ENCODE results near the gene SMIM35. TPM values are rescaled to one million over a fixed set of nuclear protein-coding genes. Genes with fewer than 3 reads are reported as not detected.

SMIM35 gene
- total and polyA plus RNA-seq, 7 donors: 0.09 TPM; not detected in 6

DNA sequence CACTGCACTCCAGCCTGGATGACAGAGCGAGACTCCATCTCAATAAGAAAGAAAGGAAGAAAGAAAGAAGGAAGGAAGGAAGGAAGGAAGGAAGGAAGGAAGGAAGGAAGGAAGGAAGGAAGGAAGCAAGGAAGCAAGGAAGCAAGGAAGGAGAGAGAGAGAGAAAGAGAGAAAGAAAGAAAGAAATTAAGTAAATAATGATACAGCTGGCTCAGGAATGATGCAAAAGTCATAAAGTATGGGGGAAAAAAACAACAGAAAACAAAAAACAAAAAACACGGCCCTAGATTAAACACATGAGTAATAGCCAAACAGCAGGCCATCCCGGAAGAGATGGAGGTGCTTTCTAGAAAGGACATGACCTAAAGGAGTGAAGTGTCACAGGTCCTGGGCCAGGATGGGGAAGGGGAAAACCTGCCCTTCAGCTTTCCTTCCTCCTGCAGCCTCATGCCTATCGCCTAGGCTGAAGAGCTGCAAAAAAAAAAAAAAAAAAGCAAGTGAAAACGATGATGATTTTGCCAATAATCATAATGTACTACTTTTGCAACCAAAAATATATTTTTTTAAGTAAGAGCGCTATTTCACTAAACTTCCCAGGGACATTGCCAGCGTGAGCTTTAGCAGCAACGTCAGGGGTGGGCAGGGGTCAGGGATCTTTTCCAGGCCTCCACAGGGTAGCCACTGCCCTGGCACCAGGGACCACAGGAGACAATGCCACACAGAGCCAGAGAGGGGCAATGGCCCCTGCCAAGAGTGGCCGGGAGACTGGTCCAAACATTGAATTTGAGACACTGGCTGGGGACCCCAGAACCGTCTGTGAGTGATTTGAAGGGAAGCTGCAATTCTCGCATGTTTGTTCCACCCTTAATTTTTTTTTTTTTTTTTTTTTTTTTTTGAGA is 38.0 kb downstream of the SMIM35 start:
- intact Hi-C loops (cut with DNase I): no loop called here
- no peaks in the 10 kb centered on the region for H3K36me3 ChIP-seq (ENCODE audit: insufficient read depth in 1 of 2, low read depth in 1 of 2)
- no peaks in the 10 kb centered on the region for H3K4me1 ChIP-seq
- 49 to 61% (median 55%) methylated on average over 11 of the region's 11 CpGs for WGBS, 3 donors
- H3K27ac ChIP-seq: no peak overlapping the region
- peaks cover 0 to 3% (median 0%) of the 10 kb centered on the region in 3 donors for H3K27me3 ChIP-seq (ENCODE audit: insufficient read depth in 3 of 3, low read length in 2 of 3)
- no peak for ATAC-seq
- TF ChIP-seq CTCF (IDR thresholded peaks at IDR 0.05): no peak
- no peak for DNase-seq
- H3K9me3 ChIP-seq: no peaks in the 10 kb centered on the region
- H3K4me3 ChIP-seq: no peak overlapping the region

- 46 to 62% (median 56%) methylated on average over 4 of the region's 4 CpGs for WGBS, 3 donors
- peaks cover 0 to 3% (median 0%) of the 10 kb centered on the region in 3 donors for H3K27me3 ChIP-seq (ENCODE audit: insufficient read depth in 3 of 3, low read length in 2 of 3)
- H3K27ac ChIP-seq: no peak overlapping the region
- intact Hi-C loops (cut with DNase I): no loop called here
- no peak for TF ChIP-seq CTCF (IDR thresholded peaks at IDR 0.05)
- H3K4me1 ChIP-seq: no peaks in the 10 kb centered on the region
- no peaks in the 10 kb centered on the region for H3K36me3 ChIP-seq (ENCODE audit: insufficient read depth in 1 of 2, low read depth in 1 of 2)
- ATAC-seq: no peak
- no peak overlapping the region for H3K4me3 ChIP-seq
- DNase-seq: no peak
- H3K9me3 ChIP-seq: no peaks in the 10 kb centered on the region
Observed at GRCh38 chr11:118047749-118048148, 39.0 kb downstream of the SMIM35 start.

GRCh38 chr11:118046964-118047700 is 39.6 kb downstream of the SMIM35 start:
- H3K36me3 ChIP-seq (ENCODE audit: insufficient read depth in 1 of 2, low read depth in 1 of 2): no peaks in the 10 kb centered on the region
- no peaks in the 10 kb centered on the region for H3K4me1 ChIP-seq
- H3K4me3 ChIP-seq: no peak overlapping the region
- H3K27ac ChIP-seq: no peak overlapping the region
- 75 to 79% (median 77%) methylated on average over 8 of the region's 8 CpGs for WGBS, 3 donors
- peaks cover 0 to 3% (median 0%) of the 10 kb centered on the region in 3 donors for H3K27me3 ChIP-seq (ENCODE audit: insufficient read depth in 3 of 3, low read length in 2 of 3)
- no peak for TF ChIP-seq CTCF (IDR thresholded peaks at IDR 0.05)
- intact Hi-C loops (cut with DNase I): no loop called here
- ATAC-seq: no peak
- no peaks in the 10 kb centered on the region for H3K9me3 ChIP-seq
- DNase-seq: peak in 1 of 2 donors; percentile 23

DNA sequence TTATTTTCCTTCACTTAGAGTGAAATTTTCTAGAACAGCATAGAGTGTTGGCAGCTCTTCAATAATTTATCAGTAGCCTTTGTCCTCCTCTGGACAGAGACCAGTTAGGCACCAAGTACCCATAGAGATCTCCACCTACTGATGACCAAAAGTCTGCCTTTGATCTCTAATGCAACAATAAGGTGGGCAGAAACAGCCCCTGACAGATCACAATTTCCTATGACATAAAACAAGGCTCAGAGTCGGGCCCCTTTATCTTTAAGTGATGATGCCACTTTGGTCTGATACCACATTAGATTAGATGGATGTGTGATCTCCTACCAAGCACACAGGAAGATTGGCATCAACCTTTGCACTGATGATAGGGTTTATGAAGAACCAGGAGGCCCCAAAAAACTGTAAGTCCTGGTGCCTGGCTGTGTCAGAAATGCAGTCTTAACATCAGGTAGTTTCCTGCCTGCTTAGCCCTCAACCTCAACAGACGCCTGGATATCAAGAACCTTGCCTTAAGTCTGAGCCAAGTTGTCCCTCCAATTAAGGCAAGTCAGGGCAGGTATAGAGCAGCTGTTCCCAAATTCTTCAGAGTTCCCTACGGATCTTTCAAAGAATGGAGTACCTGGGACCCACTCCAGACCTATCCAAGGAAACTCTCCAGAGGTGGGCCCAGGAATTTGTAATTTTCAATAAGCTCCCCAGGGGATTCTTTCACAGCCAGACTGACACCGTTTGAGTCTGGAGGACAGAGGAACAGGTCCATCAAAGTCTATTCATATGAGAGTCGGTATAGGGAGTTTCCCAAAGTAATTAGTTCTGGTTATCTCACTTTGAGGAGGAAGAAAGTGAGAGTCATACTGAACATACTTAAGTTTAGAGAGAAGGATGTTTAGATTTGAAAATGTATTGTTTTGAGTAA is 40.5 kb downstream of the SMIM35 start:
- no peak for ATAC-seq
- intact Hi-C loops (cut with DNase I): no loop called here
- Histone ChIP-seq H3K9me3 (no peaks in the 10 kb centered on the region), H3K27ac (no peak overlapping the region), H3K4me3 (no peak overlapping the region), H3K36me3 (ENCODE audit: insufficient read depth in 1 of 2, low read depth in 1 of 2) (no peaks in the 10 kb centered on the region), H3K4me1 (no peaks in the 10 kb centered on the region), H3K27me3 (ENCODE audit: insufficient read depth in 3 of 3, low read length in 2 of 3) (peaks cover 0 to 3% (median 0%) of the 10 kb centered on the region in 3 donors)
- DNase-seq: no peak
- 59 to 64% (median 62%) methylated on average over 5 of the region's 5 CpGs for WGBS, 3 donors
- no peak for TF ChIP-seq CTCF (IDR thresholded peaks at IDR 0.05)

Measured in psoas muscle (tissue), 8 donors.